ENCODE results near the gene COL4A3.

- TF ChIP-seq POLR2A (IDR thresholded peaks at IDR 0.05; ENCODE audit: low read depth, low read length) (no peak), POLR2AphosphoS5 (IDR thresholded peaks at IDR 0.05; ENCODE audit: low read depth, low read length) (no peak)
These were observed 147.6 kb downstream of the COL4A3 start for GRCh38 chr2:227311861-227312506.
